K562 (cell line): ENCODE results near the gene ALDOC. TPM values are rescaled to one million over a fixed set of nuclear protein-coding genes. Genes with fewer than 3 reads are reported as not detected.

ENCODE experiments used
- ETS2 ChIP-seq: IDR thresholded peaks from 2 replicates; pipeline ENCODE4 v1.6.1; 2016; ENCODE audit warnings: borderline replicate concordance, missing genetic modification characterization, mild to moderate bottlenecking, moderate library complexity, missing compliant biosample characterization; ENCODE audit not compliant: poor library complexity, severe bottlenecking
- JUND ChIP-seq, 2 experiments: IDR thresholded peaks; 2 replicates in 1 of 2; 3 replicates in 1 of 2; pipeline ENCODE4 v1.6.1; 2011; ENCODE audit warnings: borderline replicate concordance in 2 of 2, low read depth in 2 of 2, low read length in 2 of 2, improper control_type of control experiment in 1 of 2, missing biosample characterization in 1 of 2, missing genetic modification characterization in 1 of 2, missing genetic modification reagents in 1 of 2
- RFX1 ChIP-seq: fragments of 450-650 bp; IDR thresholded peaks from 2 replicates; pipeline ENCODE4 v1.6.1; 2016; ENCODE audit warnings: mild to moderate bottlenecking, moderate library complexity
- SRF ChIP-seq, 2 experiments: fragments of 250-450, 450-650 bp in 1 of 2; sonication (Bioruptor Pico) in 1 of 2; sonication (generic) in 1 of 2; formaldehyde crosslinking; IDR thresholded peaks; 2 replicates each; pipeline versions ENCODE4 v1.5.0 to v1.5.1; 2020 to 2022; ENCODE audit warnings: mild to moderate bottlenecking in 1 of 2, missing genetic modification reagents in 1 of 2
- TGIF2 ChIP-seq: sonication (generic); formaldehyde crosslinking; IDR thresholded peaks from 2 replicates; pipeline ENCODE4 v1.8.1; 2022; ENCODE audit warnings: mild to moderate bottlenecking, missing genetic modification reagents, moderate library complexity
- U2AF1 ChIP-seq: fragments of 200-400 bp; formaldehyde crosslinking; optimal IDR thresholded peaks from 2 replicates; pipeline ENCODE3; 2017; ENCODE audit warnings: mild to moderate bottlenecking, low read depth, low read length, moderate library complexity
- UBTF ChIP-seq, 2 experiments: IDR thresholded peaks; 2 replicates each; pipeline ENCODE4 v1.6.1; 2012; ENCODE audit warnings: improper control_type of control experiment in 2 of 2, low read depth in 2 of 2, low read length in 2 of 2, borderline replicate concordance in 1 of 2
- ZBTB33 ChIP-seq: sonication (generic); formaldehyde crosslinking; IDR thresholded peaks from 2 replicates; pipeline ENCODE4 v1.8.1; 2023; ENCODE audit warnings: mild to moderate bottlenecking, missing genetic modification reagents
- polyA plus RNA-seq, 8 experiments: library from polyadenylated mRNA; depleted of rRNA in 4 of 8; stranded (reverse) in 5 of 8; unstranded in 3 of 8; fragments of >200 nt; fragmentation: Nextera tagmentation in 2 of 8; fragmentation: Illumina TruSeq in 1 of 8; extraction: Ambion mirVana in 2 of 8; extraction: Trizol in 1 of 8; gene quantifications; 2 replicates each; pipeline versions ENCODE4 v1.2.1 to v1.2.3, GENCODE V29; 2011 to 2014; ENCODE audit warnings: inconsistent platforms in 1 of 8, missing spikeins in 1 of 8
- total RNA-seq, 7 experiments: library from RNA; depleted of rRNA in 6 of 7; stranded (reverse); fragments of >200 nt in 6 of 7; fragmentation: Illumina TruSeq in 2 of 7; extraction: Trizol in 2 of 7; gene quantifications; 2 replicates each; pipeline versions ENCODE4 v1.2.1 to v1.2.3, GENCODE V29; 2011 to 2021; ENCODE audit warnings: low replicate concordance in 1 of 7
- TF ChIP-seq, protein P1 (sequence below): fragments of 250-450 bp; sonication (Bioruptor Pico); IDR thresholded peaks from 2 replicates; pipeline ENCODE4 v1.6.1; 2021; ENCODE audit warnings: mild to moderate bottlenecking
- TF ChIP-seq, protein P2 (sequence below): fragments of 450-650 bp; IDR thresholded peaks from 2 replicates; pipeline ENCODE4 v1.6.1; 2017; ENCODE audit warnings: antibody characterized with exemption
- TF ChIP-seq, protein P3 (sequence below): fragments of 450-650 bp; IDR thresholded peaks from 2 replicates; pipeline ENCODE4 v1.6.1; 2016; ENCODE audit warnings: low read depth, mild to moderate bottlenecking, moderate library complexity
- TF ChIP-seq, protein P4 (sequence below): fragments of 250-450 bp; sonication (Bioruptor Pico); IDR thresholded peaks from 2 replicates; pipeline ENCODE4 v1.8.0; 2022; ENCODE audit warnings: moderate library complexity, mild to moderate bottlenecking, inconsistent platforms

The ALDOC gene
- total and polyA plus RNA-seq, 9 of the 15 experiments (the other 6 are each of a cell fraction or from before 2014, with no cell fraction given): 43.2 to 263 (median 99.2) TPM

DNA sequence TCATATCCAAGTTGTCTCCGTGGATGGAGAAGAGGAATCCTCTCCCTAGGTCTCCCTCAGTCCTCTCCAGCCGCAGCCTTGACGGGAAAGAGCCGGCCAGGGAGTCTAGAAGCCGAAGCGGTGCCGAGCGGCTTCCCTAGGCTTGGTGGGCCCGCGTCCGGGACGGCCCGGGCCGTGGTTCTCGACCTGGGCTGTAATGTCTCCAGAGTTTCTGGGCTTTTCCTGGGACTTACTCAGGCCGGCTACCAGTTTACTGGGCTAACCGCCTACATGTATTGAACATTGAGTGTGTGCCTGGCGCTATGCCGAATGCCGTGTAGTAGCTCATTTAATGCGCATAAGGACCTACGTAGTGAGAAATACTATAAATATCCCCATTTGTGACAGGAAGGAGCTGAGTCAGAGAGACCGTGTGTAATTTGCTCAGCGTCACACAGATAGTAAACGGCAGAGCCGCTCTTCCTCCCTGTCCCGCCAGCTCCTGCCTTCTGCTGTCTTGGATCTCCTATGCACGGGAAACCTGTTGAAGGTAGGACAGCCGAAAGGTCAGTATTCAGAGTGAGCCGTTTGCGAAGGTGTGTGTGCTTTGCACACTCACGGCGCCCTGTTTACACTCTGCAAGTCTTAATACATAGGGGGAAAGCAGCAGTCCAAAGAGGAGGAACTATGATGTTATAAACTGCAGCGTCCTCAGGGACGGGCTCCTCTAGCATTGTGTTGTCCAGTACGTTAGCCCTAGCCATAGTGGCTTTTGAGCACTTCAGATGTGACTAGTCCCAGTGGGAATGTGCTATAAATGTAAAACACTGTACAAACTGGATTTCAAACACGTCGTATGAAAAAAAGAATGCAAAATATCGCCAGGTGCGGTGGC lies 22.9 kb upstream of the ALDOC start (continued):
- TF ChIP-seq, protein P1, sequence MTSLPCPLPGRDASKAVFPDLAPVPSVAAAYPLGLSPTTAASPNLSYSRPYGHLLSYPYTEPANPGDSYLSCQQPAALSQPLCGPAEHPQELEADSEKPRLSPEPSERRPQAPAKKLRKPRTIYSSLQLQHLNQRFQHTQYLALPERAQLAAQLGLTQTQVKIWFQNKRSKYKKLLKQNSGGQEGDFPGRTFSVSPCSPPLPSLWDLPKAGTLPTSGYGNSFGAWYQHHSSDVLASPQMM (CRISPR knock-in tag): no peak
- no peak for TF ChIP-seq RFX1
- TF ChIP-seq ZBTB33: no peak
- TF ChIP-seq, protein P2, sequence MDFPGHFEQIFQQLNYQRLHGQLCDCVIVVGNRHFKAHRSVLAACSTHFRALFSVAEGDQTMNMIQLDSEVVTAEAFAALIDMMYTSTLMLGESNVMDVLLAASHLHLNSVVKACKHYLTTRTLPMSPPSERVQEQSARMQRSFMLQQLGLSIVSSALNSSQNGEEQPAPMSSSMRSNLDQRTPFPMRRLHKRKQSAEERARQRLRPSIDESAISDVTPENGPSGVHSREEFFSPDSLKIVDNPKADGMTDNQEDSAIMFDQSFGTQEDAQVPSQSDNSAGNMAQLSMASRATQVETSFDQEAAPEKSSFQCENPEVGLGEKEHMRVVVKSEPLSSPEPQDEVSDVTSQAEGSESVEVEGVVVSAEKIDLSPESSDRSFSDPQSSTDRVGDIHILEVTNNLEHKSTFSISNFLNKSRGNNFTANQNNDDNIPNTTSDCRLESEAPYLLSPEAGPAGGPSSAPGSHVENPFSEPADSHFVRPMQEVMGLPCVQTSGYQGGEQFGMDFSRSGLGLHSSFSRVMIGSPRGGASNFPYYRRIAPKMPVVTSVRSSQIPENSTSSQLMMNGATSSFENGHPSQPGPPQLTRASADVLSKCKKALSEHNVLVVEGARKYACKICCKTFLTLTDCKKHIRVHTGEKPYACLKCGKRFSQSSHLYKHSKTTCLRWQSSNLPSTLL: no peak
- TF ChIP-seq, protein P3, sequence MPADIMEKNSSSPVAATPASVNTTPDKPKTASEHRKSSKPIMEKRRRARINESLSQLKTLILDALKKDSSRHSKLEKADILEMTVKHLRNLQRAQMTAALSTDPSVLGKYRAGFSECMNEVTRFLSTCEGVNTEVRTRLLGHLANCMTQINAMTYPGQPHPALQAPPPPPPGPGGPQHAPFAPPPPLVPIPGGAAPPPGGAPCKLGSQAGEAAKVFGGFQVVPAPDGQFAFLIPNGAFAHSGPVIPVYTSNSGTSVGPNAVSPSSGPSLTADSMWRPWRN: no peak
- TF ChIP-seq JUND (IDR thresholded peaks at IDR 0.05; ENCODE audit: borderline replicate concordance, low read depth, low read length): no peak
- peak; percentile 70; the same call in 2 of the 3 replicates for TF ChIP-seq JUND (tag; IDR thresholded peaks at IDR 0.05; ENCODE audit: borderline replicate concordance, low read depth, low read length)
- peak in 1 of 2 experiments; percentile 81; a peak in 2 of 4 replicates for TF ChIP-seq UBTF (IDR thresholded peaks at IDR 0.05; ENCODE audit: borderline replicate concordance in 1 of 2, low read depth in 2 of 2, low read length in 2 of 2)
- no peak for TF ChIP-seq ETS2 (tag)
- TF ChIP-seq, protein P4, sequence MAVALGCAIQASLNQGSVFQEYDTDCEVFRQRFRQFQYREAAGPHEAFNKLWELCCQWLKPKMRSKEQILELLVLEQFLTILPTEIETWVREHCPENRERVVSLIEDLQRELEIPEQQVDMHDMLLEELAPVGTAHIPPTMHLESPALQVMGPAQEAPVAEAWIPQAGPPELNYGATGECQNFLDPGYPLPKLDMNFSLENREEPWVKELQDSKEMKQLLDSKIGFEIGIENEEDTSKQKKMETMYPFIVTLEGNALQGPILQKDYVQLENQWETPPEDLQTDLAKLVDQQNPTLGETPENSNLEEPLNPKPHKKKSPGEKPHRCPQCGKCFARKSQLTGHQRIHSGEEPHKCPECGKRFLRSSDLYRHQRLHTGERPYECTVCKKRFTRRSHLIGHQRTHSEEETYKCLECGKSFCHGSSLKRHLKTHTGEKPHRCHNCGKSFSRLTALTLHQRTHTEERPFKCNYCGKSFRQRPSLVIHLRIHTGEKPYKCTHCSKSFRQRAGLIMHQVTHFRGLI: no peak
- no peak for TF ChIP-seq U2AF1
- TF ChIP-seq SRF (CRISPR knock-in tag; IDR thresholded peaks at IDR 0.05): peak in 1 of 2 experiments; percentile 48; a peak in 1 of 4 replicates
- no peak for TF ChIP-seq TGIF2 (CRISPR knock-in tag)
